22Rv1 (cell line): ENCODE data around the gene KCNQ1OT1.

Experiments used
- ZFX ChIP-seq: fragments of 450-650 bp; IDR thresholded peaks from 2 replicates; pipeline ENCODE4 v1.6.1; 2017; ENCODE audit warnings: antibody characterized with exemption, borderline replicate concordance
- TF ChIP-seq, protein P1 (sequence below): fragments of 450-650 bp; IDR thresholded peaks from 2 replicates; pipeline ENCODE4 v1.5.1; 2017; ENCODE audit warnings: mild to moderate bottlenecking

DNA sequence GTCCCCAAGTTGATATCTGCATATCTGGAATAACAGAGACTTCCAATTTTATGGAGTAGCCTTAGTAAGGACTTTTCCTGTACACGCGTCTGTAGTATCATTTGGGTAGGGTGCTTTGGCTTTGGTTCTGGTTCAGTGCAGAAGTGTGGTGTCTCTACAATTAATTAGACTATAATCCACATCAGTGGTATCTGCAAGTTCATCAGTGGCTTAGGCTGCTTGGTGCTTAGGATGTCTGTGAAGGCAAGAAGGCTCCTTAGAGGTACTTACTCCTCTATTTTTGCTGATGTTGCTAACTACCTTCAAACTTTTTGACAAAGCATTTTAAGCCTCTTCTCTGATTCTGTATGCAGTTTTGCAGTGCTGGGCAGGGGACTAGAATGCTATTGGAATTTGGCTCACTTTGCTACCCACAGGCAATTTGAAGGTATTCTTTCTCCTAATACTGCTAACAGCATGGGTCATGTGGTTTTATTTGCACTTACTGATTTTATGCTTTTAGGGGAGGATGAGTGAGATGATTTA is 49.4 kb downstream of the KCNQ1OT1 start:
- TF ChIP-seq, protein P1, sequence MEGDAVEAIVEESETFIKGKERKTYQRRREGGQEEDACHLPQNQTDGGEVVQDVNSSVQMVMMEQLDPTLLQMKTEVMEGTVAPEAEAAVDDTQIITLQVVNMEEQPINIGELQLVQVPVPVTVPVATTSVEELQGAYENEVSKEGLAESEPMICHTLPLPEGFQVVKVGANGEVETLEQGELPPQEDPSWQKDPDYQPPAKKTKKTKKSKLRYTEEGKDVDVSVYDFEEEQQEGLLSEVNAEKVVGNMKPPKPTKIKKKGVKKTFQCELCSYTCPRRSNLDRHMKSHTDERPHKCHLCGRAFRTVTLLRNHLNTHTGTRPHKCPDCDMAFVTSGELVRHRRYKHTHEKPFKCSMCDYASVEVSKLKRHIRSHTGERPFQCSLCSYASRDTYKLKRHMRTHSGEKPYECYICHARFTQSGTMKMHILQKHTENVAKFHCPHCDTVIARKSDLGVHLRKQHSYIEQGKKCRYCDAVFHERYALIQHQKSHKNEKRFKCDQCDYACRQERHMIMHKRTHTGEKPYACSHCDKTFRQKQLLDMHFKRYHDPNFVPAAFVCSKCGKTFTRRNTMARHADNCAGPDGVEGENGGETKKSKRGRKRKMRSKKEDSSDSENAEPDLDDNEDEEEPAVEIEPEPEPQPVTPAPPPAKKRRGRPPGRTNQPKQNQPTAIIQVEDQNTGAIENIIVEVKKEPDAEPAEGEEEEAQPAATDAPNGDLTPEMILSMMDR = no peak
- TF ChIP-seq ZFX = no peak
